Measurements from ENCODE around the gene WDR41.
"Not testable (repeated sequence)": the region's sequence is repeated elsewhere in the genome, so short reads cannot be mapped to it uniquely, and the experiment has no call there.

WDR41 gene

GRCh38 chr5:77494935-77495334 is 2.8 kb upstream of the WDR41 start:
- no peak for TF ChIP-seq CTCF (IDR thresholded peaks at IDR 0.05)
- Histone ChIP-seq H3K4me1 (no peaks in the 10 kb centered on the region), H2AFZ (no peak overlapping the region)

DNA sequence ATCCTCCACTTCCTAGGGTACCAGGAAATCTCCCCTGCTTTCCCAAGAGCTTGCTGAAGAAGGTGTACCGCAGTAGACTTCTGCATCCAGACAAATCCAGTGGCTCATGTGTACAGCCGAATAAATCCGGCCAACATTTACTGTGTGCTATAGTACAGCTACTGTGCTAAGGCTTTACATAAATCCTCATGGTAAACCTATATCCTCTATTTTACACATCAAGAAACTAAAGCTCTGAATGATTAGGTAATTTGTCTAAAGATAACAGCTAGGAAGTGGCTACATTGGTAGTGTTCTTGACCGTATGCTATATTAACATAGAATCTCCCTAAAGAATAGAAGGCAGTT is 511 bp upstream of the WDR41 start:
- Histone ChIP-seq H2AFZ (peak overlapping the region; percentile 82), H3K27me3 (ENCODE audit: control insufficient read depth, insufficient read depth, low read length) (no peaks in the 10 kb centered on the region), H3K4me1 (no peaks in the 10 kb centered on the region), H3K4me3 (ENCODE audit: low read depth, low read length) (peak overlapping the region; percentile 95), H3K27ac (peak overlapping the region; percentile 84), H3K9me3 (ENCODE audit: control insufficient read depth, low read length) (no peaks in the 10 kb centered on the region), H3K79me2 (no peaks in the 10 kb centered on the region), H3K36me3 (ENCODE audit: control insufficient read depth, insufficient read depth, low read length) (no peaks in the 10 kb centered on the region), H3K9ac (no peak overlapping the region), H3K4me2 (ENCODE audit: low read length) (peak overlapping the region; percentile 46)
- TF ChIP-seq CTCF (IDR thresholded peaks at IDR 0.05) = no peak

More at GRCh38 chr5:77494935-77495334, 2.8 kb upstream of the WDR41 start:
- Histone ChIP-seq H3K9ac (no peak overlapping the region), H3K36me3 (ENCODE audit: control insufficient read depth, insufficient read depth, low read length) (no peaks in the 10 kb centered on the region), H3K79me2 (no peaks in the 10 kb centered on the region), H3K9me3 (ENCODE audit: control insufficient read depth, low read length) (no peaks in the 10 kb centered on the region), H3K4me3 (ENCODE audit: low read depth, low read length) (no peak overlapping the region), H3K27ac (no peak overlapping the region), H3K4me2 (ENCODE audit: low read length) (no peak overlapping the region), H3K27me3 (ENCODE audit: control insufficient read depth, insufficient read depth, low read length) (no peaks in the 10 kb centered on the region)

GRCh38 chr5:77490741-77491344 is 1.3 kb downstream of the WDR41 start:
- H3K79me2 ChIP-seq; H3K27me3 ChIP-seq (ENCODE audit: control insufficient read depth, insufficient read depth, low read length); H3K36me3 ChIP-seq (ENCODE audit: control insufficient read depth, insufficient read depth, low read length); H3K9me3 ChIP-seq (ENCODE audit: control insufficient read depth, low read length); H3K4me1 ChIP-seq; H3K9ac ChIP-seq: not testable (repeated sequence)
- Histone ChIP-seq H2AFZ (peak overlapping the region; percentile 82), H3K4me3 (ENCODE audit: low read depth, low read length) (peak overlapping the region; percentile 95), H3K4me2 (ENCODE audit: low read length) (peak overlapping the region; percentile 88), H3K27ac (peak overlapping the region; percentile 84)

DNA sequence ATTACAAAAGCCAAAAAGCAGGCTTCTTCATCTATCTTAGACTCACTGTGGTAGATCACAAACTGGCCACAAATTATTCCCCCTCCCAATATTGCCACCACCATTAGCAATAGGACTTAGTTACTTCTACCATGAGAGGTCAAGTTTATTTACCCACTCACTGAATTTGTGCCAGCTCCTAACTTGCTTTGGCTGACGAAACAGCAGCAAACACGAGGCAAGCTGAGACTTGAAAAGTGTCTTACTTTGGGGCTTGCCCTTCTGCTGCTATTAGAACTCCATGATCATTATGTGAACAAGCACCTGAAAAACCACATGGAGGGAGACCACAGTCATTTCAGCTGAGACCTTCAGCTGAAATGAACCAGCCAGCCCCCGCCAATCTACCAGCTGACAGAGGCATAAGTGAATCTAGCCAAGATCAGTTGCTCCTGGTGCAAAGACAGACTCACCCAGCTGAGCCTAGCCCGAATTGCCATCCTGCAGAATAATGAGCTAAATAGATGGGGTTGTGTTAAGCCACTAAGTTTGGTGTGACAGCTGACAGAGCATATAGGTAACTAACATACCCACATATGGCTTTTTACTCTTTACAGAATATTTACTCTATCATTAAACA is 5.7 kb downstream of the WDR41 start:
- Histone ChIP-seq H3K4me3 (ENCODE audit: low read depth, low read length) (no peak overlapping the region), H3K27me3 (ENCODE audit: control insufficient read depth, insufficient read depth, low read length) (no peaks in the 10 kb centered on the region), H2AFZ (no peak overlapping the region), H3K36me3 (ENCODE audit: control insufficient read depth, insufficient read depth, low read length) (no peaks in the 10 kb centered on the region), H3K4me1 (no peaks in the 10 kb centered on the region), H3K27ac (no peak overlapping the region), H3K9ac (no peak overlapping the region), H3K79me2 (peaks cover 3% of the 10 kb centered on the region), H3K4me2 (ENCODE audit: low read length) (no peak overlapping the region), H3K9me3 (ENCODE audit: control insufficient read depth, low read length) (no peaks in the 10 kb centered on the region)
- TF ChIP-seq CTCF (IDR thresholded peaks at IDR 0.05) = no peak

DNA sequence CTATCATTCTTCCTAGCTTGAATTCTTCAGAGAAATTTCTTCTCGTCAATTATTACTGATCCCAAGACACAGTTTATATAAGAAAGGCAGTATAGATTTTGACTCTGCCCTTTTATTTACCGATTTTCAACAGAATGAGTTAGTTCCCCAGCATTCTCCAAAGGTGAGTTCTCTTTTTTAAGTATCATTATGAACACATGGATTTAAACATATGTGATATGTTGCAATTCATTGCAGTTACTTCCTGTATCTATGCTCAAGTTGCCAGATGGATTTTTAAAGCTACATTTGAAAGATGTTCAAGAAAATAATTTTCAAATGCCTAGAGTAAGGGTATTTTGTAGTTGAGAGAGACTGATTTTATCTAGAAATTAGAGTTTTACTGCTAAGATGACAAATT is 8.4 kb downstream of the WDR41 start:
- no peaks in the 10 kb centered on the region for H3K4me1 ChIP-seq
- no peak overlapping the region for H3K27ac ChIP-seq
- no peak overlapping the region for H3K9ac ChIP-seq
- no peaks in the 10 kb centered on the region for H3K27me3 ChIP-seq (ENCODE audit: control insufficient read depth, insufficient read depth, low read length)
- no peak overlapping the region for H2AFZ ChIP-seq
- peaks cover 8% of the 10 kb centered on the region for H3K79me2 ChIP-seq
- no peak overlapping the region for H3K4me3 ChIP-seq (ENCODE audit: low read depth, low read length)
- no peak for TF ChIP-seq CTCF (IDR thresholded peaks at IDR 0.05)
- H3K9me3 ChIP-seq (ENCODE audit: control insufficient read depth, low read length) = no peaks in the 10 kb centered on the region
- H3K4me2 ChIP-seq (ENCODE audit: low read length) = no peak overlapping the region
- no peaks in the 10 kb centered on the region for H3K36me3 ChIP-seq (ENCODE audit: control insufficient read depth, insufficient read depth, low read length)

DNA sequence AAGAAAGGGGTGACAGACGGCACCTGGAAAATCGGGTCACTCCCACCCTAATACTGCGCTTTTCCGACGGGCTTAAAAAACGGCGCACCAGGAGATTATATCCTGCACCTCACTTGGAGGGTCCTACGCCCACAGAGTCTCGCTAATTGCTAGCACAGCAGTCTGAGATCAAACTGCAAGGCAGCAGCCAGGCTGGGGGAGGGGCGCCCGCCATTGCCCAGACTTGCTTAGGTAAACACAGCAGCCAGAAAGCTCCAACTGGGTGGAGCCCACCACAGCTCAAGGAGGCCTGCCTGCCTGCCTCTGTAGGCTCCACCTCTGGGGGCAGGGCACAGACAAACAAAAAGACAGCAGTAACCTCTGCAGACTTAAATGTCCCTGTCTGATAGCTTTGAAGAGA is 17.1 kb downstream of the WDR41 start:
- H3K4me3 ChIP-seq (ENCODE audit: low read depth, low read length); H2AFZ ChIP-seq; H3K79me2 ChIP-seq; H3K4me2 ChIP-seq (ENCODE audit: low read length); H3K27ac ChIP-seq; H3K9me3 ChIP-seq (ENCODE audit: control insufficient read depth, low read length); H3K9ac ChIP-seq; H3K27me3 ChIP-seq (ENCODE audit: control insufficient read depth, insufficient read depth, low read length); H3K36me3 ChIP-seq (ENCODE audit: control insufficient read depth, insufficient read depth, low read length); H3K4me1 ChIP-seq: not testable (repeated sequence)

DNA sequence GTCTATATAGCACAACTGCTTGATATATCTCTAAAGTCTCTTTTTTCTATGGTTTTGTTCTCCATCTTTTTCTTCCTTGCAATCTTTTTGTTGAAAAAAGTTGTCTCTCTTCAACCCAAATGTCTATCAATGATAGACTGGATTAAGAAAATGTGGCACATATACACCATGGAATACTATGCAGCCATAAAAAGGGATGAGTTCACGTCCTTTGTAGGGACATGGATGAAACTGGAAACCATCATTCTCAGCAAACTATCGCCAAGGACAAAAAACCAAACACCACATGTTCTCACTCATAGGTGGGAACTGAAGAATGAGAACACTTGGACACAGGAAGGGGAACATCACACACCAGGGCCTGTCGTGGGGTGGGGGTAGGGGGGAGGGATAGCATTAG is 23.2 kb downstream of the WDR41 start:
- H3K4me1 ChIP-seq; H3K9me3 ChIP-seq (ENCODE audit: control insufficient read depth, low read length); H3K79me2 ChIP-seq; H3K4me2 ChIP-seq (ENCODE audit: low read length); H2AFZ ChIP-seq; H3K27me3 ChIP-seq (ENCODE audit: control insufficient read depth, insufficient read depth, low read length); H3K9ac ChIP-seq; H3K27ac ChIP-seq; H3K36me3 ChIP-seq (ENCODE audit: control insufficient read depth, insufficient read depth, low read length); H3K4me3 ChIP-seq (ENCODE audit: low read depth, low read length): not testable (repeated sequence)

Data from parathyroid adenoma (tissue), 2 donors.